Glutamatergic neuron (in vitro differentiated cells): ENCODE measurements around the gene BCDIN3D. TPM values are rescaled to one million over a fixed set of nuclear protein-coding genes. Genes with fewer than 3 reads are reported as not detected.

Experiments
- DNase-seq: peaks from one replicate; pipeline ENCODE4 v3.0.0; 2022
- H3K27ac Mint-ChIP-seq: one replicate; pipeline ENCODE4 v1.8.0; 2020; ENCODE audit warnings: mild to moderate bottlenecking, mixed read lengths, inconsistent platforms; ENCODE audit not compliant: unreplicated experiment
- H3K27me3 Mint-ChIP-seq: one replicate; pipeline ENCODE4 v1.8.0; 2020; ENCODE audit warnings: mild to moderate bottlenecking, moderate library complexity, mixed read lengths, inconsistent platforms; ENCODE audit not compliant: unreplicated experiment
- H3K36me3 Mint-ChIP-seq: one replicate; pipeline ENCODE4 v1.8.0; 2020; ENCODE audit warnings: mild to moderate bottlenecking, mixed read lengths, inconsistent platforms; ENCODE audit not compliant: unreplicated experiment
- H3K4me1 Mint-ChIP-seq: one replicate; pipeline ENCODE4 v1.8.0; 2020; ENCODE audit warnings: mild to moderate bottlenecking, low read depth, mixed read lengths, inconsistent platforms; ENCODE audit not compliant: unreplicated experiment
- H3K4me3 Mint-ChIP-seq: one replicate; pipeline ENCODE4 v1.8.0; 2020; ENCODE audit warnings: mild to moderate bottlenecking, mixed read lengths, inconsistent platforms; ENCODE audit not compliant: unreplicated experiment
- H3K9me3 Mint-ChIP-seq: one replicate; pipeline ENCODE4 v1.8.0; 2020; ENCODE audit warnings: mild to moderate bottlenecking, moderate library complexity, mixed read lengths, inconsistent platforms; ENCODE audit not compliant: unreplicated experiment
- total RNA-seq: library from RNA; stranded (reverse); fragmentation: NEBNext Ultra II Directional; extraction: Animal tissue kit (Norgen Biotek cat#: 25700); gene quantifications from one replicate; pipeline ENCODE4 v1.2.1, GENCODE V29; 2021; ENCODE audit not compliant: unreplicated experiment
- TF ChIP-seq, protein P1 (sequence below): fragments of 200-600 bp; sonication (generic); IDR thresholded peaks from one replicate; pipeline ENCODE4 v1.5.0; 2021; ENCODE audit not compliant: partially characterized antibody, unreplicated experiment

Gene BCDIN3D
- total RNA-seq, 1 donor from 2014 or later = 5.9 TPM

DNA sequence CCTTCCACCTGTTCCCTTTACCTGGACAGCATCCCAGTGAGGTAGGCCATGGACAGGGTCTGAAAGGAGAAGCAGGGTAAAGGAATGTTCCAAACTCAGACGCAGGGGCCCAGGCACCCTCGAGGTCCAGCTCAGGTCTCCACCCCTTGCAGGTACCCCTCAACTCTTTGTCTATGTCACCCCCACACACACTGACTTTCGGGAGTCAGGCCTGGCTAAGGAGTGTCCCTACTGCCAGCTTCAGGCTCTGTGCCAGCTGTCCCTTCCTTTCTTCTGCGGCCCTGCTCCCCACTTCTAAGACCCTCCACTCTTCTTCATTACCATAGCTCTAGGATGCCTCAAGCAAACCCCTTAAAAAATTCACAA is 47.2 kb upstream of the BCDIN3D start:
- peaks cover 9% of the 10 kb centered on the region for H3K9me3 Mint-ChIP-seq
- no peak overlapping the region for H3K27ac Mint-ChIP-seq
- peaks cover 9% of the 10 kb centered on the region for H3K27me3 Mint-ChIP-seq
- no peak for DNase-seq
- TF ChIP-seq, protein P1, sequence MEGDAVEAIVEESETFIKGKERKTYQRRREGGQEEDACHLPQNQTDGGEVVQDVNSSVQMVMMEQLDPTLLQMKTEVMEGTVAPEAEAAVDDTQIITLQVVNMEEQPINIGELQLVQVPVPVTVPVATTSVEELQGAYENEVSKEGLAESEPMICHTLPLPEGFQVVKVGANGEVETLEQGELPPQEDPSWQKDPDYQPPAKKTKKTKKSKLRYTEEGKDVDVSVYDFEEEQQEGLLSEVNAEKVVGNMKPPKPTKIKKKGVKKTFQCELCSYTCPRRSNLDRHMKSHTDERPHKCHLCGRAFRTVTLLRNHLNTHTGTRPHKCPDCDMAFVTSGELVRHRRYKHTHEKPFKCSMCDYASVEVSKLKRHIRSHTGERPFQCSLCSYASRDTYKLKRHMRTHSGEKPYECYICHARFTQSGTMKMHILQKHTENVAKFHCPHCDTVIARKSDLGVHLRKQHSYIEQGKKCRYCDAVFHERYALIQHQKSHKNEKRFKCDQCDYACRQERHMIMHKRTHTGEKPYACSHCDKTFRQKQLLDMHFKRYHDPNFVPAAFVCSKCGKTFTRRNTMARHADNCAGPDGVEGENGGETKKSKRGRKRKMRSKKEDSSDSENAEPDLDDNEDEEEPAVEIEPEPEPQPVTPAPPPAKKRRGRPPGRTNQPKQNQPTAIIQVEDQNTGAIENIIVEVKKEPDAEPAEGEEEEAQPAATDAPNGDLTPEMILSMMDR = no peak
- peaks cover 9% of the 10 kb centered on the region for H3K4me1 Mint-ChIP-seq
- H3K36me3 Mint-ChIP-seq = no peaks in the 10 kb centered on the region
- no peak overlapping the region for H3K4me3 Mint-ChIP-seq

DNA sequence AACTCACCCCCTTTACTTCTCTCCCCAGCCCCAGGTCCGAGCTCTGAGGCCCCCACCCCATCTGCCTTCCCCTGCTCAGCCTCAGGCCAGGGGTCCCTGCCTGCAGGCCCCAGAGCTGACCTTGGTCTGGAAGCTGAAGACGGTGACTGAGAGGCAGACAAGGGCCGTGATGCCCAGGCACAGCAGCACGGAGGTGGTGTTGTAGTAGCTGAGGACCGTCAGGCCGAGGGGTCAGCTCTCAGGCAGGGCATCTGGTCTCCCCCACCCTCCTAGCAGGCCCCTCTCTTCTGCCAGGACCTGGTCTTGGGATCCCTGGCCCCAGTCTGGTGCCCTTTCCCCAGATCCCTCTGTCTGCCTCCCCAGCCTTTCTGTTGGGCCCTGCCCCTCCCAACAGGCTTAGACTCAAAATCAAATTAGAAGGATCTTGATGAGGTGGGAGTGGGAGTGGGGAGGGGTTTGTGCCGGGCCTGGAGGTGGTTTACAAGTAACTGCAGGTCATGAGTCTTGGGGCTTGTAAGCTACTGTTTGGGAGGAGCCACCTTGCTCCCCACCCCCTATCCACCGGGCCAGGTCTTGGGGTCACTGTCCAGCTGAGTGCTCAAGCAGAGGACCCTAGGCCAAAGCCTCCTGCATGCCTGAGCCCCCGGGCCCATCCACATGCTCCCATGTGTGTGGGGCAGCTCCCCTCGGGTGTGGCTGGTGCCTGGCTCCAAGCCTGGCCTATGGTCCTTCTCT is 46.6 kb upstream of the BCDIN3D start:
- H3K4me3 Mint-ChIP-seq = no peak overlapping the region
- H3K36me3 Mint-ChIP-seq = no peaks in the 10 kb centered on the region
- peaks cover 9% of the 10 kb centered on the region for H3K27me3 Mint-ChIP-seq
- peaks cover 9% of the 10 kb centered on the region for H3K9me3 Mint-ChIP-seq
- peaks cover 7% of the 10 kb centered on the region for H3K4me1 Mint-ChIP-seq
- TF ChIP-seq, protein P1 = no peak
- no peak overlapping the region for H3K27ac Mint-ChIP-seq
- DNase-seq = no peak

DNA sequence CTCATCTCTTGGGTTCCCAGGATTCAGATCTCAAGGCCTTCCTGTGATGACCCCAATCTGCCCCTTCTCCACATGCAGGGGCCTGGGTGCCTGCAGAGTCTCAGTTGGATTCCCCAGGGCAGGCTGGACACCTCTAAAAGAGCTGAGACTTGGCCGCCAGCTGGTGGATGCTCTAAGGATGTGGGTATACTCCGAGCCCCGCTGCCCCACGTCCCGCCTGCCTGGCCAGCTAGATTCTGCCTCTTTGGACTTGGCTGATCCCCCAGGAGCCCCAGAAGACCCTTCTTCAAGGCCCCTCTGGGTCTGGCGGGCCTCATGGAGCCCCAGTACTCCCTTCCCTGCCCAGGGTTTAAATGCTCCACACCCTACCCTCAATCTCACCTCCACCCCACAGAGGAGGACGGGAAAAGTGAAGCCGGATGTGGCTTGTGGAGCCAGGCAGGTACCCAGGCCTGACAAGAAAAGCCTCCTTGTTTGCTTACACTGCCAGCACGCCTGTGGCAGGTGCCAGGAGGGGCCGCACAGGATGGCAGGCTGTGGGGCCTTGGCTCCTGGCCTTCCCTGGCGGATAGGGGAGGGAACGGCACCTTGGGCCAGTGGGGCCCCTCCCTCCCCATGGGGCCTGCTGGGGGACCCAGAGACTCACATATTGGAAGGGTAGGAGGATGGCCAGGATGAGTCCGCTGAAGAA is 45.7 kb upstream of the BCDIN3D start:
- Mint-ChIP-seq H3K36me3 (no peaks in the 10 kb centered on the region), H3K4me1 (peaks cover 5% of the 10 kb centered on the region), H3K27me3 (peaks cover 9% of the 10 kb centered on the region), H3K27ac (no peak overlapping the region), H3K4me3 (no peak overlapping the region), H3K9me3 (peaks cover 9% of the 10 kb centered on the region)
- TF ChIP-seq, protein P1 = no peak
- no peak for DNase-seq

DNA sequence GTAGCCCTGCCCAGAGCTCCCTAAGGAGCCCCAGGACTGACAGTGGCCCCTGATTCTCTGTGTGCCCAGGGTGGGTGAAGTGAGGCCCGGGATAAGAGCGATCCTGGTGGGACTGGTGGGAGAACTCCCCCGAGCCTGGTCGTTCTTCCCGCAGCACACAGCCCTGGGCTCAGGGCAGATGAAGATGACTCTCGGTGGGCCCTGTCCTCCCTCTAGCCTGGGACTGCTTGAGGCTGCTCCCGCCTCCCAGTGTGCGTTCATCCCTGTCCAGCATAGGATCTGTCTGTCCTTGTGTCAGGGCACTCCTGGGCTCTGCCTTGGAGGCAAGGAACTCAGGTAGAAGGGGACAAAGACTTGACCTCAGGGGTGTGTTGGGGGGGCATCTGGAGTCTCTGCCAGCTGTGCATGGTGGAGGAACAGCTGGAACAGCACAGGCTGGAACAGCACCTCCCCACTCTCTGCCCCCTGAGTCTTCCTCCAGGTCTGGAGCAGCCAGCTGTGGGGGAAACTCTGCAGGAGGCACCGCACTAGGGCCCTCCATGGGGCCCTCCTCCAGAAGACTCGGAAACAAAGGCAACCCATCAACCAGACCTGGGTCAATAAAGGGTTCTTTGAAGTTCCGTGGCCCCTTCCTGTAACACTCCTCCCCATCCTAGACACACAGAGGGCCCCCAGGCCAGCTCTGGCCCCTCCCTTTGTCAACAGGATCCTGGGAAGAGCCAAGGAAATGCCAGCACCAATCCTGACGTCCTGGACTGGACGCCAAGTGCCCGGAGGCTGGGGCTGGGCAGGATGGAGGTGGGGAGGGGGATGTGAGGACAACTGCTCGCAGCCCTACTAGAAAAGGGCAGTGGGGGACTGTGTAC is 44.9 kb upstream of the BCDIN3D start:
- H3K4me3 Mint-ChIP-seq = no peak overlapping the region
- H3K36me3 Mint-ChIP-seq = no peaks in the 10 kb centered on the region
- TF ChIP-seq, protein P1 = no peak
- peaks cover 5% of the 10 kb centered on the region for H3K9me3 Mint-ChIP-seq
- DNase-seq = no peak
- H3K4me1 Mint-ChIP-seq = peaks cover 9% of the 10 kb centered on the region
- no peak overlapping the region for H3K27ac Mint-ChIP-seq
- H3K27me3 Mint-ChIP-seq = peaks cover 5% of the 10 kb centered on the region
